CD4-positive, alpha-beta memory T cell (primary cell): ENCODE measurements around the gene ELAVL2. TPM values are rescaled to one million over a fixed set of nuclear protein-coding genes. Genes with fewer than 3 reads are reported as not detected.

Experiments used
- CTCF ChIA-PET: fragments of 350-600 bp; sonication (Branson Sonifier 250); formaldehyde crosslinking; loops from one replicate; lab custom pipeline; 2021; ENCODE audit warnings: inconsistent platforms; ENCODE audit not compliant: partially characterized antibody; lab: Charles Lee
- POLR2A ChIA-PET: fragments of 350-600 bp; sonication (Branson Sonifier 250); formaldehyde crosslinking; loops from one replicate; lab custom pipeline; 2021; ENCODE audit not compliant: partially characterized antibody; lab: Charles Lee
- DNase-seq, 5 donors: peaks; one replicate each; pipeline versions ENCODE4 v3.0.0 to v3.0.0-alpha.2; 2020 to 2022; ENCODE audit warnings: mixed read lengths in 1 of 5
- H3K27ac ChIP-seq: one replicate; pipeline ENCODE4 v1.7.0; 2013; ENCODE audit warnings: low read depth, low read length
- H3K27me3 ChIP-seq: 2 replicates; pipeline ENCODE4 v1.7.0; 2013; ENCODE audit warnings: mild to moderate bottlenecking, low read length, moderate library complexity; ENCODE audit not compliant: insufficient read depth
- H3K36me3 ChIP-seq: 2 replicates; pipeline ENCODE4 v1.7.0; 2013; ENCODE audit warnings: mild to moderate bottlenecking, low read length, moderate library complexity; ENCODE audit not compliant: insufficient read depth
- H3K4me1 ChIP-seq: 2 replicates; pipeline ENCODE4 v1.7.0; 2013; ENCODE audit warnings: mild to moderate bottlenecking, low read length, moderate library complexity; ENCODE audit not compliant: insufficient read depth
- H3K4me3 ChIP-seq, 2 donors: one replicate each; pipeline ENCODE4 v1.7.0; 2013; ENCODE audit warnings: low read length in 2 of 2, mild to moderate bottlenecking in 1 of 2
- H3K9me3 ChIP-seq, 2 donors: one replicate each; pipeline ENCODE4 v1.7.0; 2013; ENCODE audit warnings: low read length in 2 of 2, control low read depth in 1 of 2; ENCODE audit not compliant: control insufficient read depth in 1 of 2
- H3K27ac Mint-ChIP-seq, 7 donors: one replicate each; pipeline ENCODE4 v1.8.0; 2020 to 2021; ENCODE audit warnings: mixed read lengths in 7 of 7, mild to moderate bottlenecking in 6 of 7, inconsistent platforms in 3 of 7, moderate library complexity in 3 of 7
- H3K27me3 Mint-ChIP-seq, 2 donors: one replicate each; pipeline ENCODE4 v1.8.0; 2020 to 2021; ENCODE audit warnings: mixed read lengths in 2 of 2
- H3K36me3 Mint-ChIP-seq, 2 donors: one replicate each; pipeline ENCODE4 v1.8.0; 2020 to 2021; ENCODE audit warnings: mixed read lengths in 2 of 2, inconsistent platforms in 1 of 2, mild to moderate bottlenecking in 1 of 2
- H3K4me1 Mint-ChIP-seq, 4 donors: one replicate each; pipeline ENCODE4 v1.8.0; 2020 to 2021; ENCODE audit warnings: mixed read lengths in 4 of 4, mild to moderate bottlenecking in 1 of 4
- H3K4me3 Mint-ChIP-seq, 8 donors: one replicate each; pipeline ENCODE4 v1.8.0; 2020 to 2021; ENCODE audit warnings: mixed read lengths in 8 of 8, mild to moderate bottlenecking in 7 of 8, moderate library complexity in 6 of 8, inconsistent platforms in 3 of 8
- H3K9me3 Mint-ChIP-seq, 8 donors: one replicate each; pipeline ENCODE4 v1.8.0; 2020 to 2021; ENCODE audit warnings: mixed read lengths in 8 of 8, mild to moderate bottlenecking in 5 of 8, inconsistent platforms in 3 of 8, moderate library complexity in 1 of 8
- intact Hi-C: fragments of 100-400 bp; cut with micrococcal nuclease; formaldehyde crosslinking; loops from one replicate; pipeline ENCODE4 v1.15.1; 2023
- polyA plus RNA-seq, 2 donors: library from polyadenylated mRNA; unstranded; fragments of 300-500 nt; fragmentation: Illumina TruSeq; gene quantifications; one replicate each; pipeline ENCODE4 v1.2.3, GENCODE V29; 2021
- total RNA-seq, 2 experiments: library from RNA; stranded (reverse); gene quantifications; one replicate each; pipeline ENCODE4 v1.2.3, GENCODE V29; 2021

Gene ELAVL2
- total and polyA plus RNA-seq, 4 experiments from 2014 or later, result not detected

DNA sequence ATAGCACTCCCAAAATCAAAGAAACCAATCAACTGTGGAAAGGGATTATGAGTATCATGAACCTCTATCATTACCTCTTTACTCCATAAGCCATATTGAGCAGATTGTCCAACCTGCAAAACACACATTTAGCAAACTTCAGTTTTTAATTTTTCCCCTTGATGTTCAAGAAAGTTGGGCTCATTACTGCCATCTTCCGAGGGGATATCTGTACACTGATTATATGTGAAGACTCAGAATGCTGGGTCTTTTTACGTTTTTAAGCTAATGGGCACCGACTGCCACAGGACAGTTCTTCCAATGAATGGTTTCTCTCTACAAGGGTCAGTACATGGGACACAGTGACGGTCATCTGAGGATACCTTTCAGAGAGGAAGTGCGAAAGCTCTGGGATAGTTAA is 132.7 kb downstream of the ELAVL2 start:
- H3K9me3 Mint-ChIP-seq, result peaks cover 0 to 4% (median 0%) of the 10 kb centered on the region in 8 donors

DNA sequence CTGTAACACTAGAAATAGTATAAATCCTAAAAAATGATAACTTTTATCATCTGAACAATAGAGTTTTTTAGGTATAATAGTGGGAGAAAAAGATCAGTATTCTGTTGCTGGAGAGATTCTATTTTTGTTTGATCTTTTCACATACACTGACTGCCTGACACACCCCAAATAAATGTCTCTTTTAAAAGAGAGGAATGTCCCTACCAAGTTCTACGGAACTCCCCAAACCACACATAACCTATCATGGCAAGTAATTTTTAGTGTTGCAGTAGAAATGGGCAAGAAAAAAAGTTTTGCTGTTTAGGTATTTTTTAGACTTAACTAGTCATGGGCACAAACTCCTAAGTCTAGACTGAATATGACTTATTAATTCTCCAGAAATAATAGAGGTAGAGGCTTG is 139.1 kb downstream of the ELAVL2 start:
- H3K4me3 ChIP-seq, result no peak overlapping the region
- Mint-ChIP-seq H3K36me3 (no peaks in the 10 kb centered on the region), H3K4me3 (no peak overlapping the region), H3K4me1 (no peaks in the 10 kb centered on the region), H3K9me3 (peaks cover 0 to 8% (median 1%) of the 10 kb centered on the region in 8 donors), H3K27ac (no peak overlapping the region), H3K27me3 (no peaks in the 10 kb centered on the region)
- no peak for DNase-seq
- H3K27me3 ChIP-seq, result no peaks in the 10 kb centered on the region
- no peaks in the 10 kb centered on the region for H3K4me1 ChIP-seq
- H3K36me3 ChIP-seq, result no peaks in the 10 kb centered on the region
- POLR2A ChIA-PET, result no interaction called here
- no peaks in the 10 kb centered on the region for H3K9me3 ChIP-seq
- H3K27ac ChIP-seq, result no peak overlapping the region
- CTCF ChIA-PET, result no interaction called here
- intact Hi-C loops, result no loop called here

More for the DNA sequence above, 132.7 kb downstream of the ELAVL2 start:
- H3K4me1 ChIP-seq, result no peaks in the 10 kb centered on the region
- H3K36me3 ChIP-seq, result no peaks in the 10 kb centered on the region
- no peaks in the 10 kb centered on the region for H3K4me1 Mint-ChIP-seq
- H3K27me3 Mint-ChIP-seq, result no peaks in the 10 kb centered on the region
- no peak overlapping the region for H3K4me3 ChIP-seq
- H3K9me3 ChIP-seq, result peaks cover 0 to 6% of the 10 kb centered on the region in 2 donors
- DNase-seq, result no peak
- no peaks in the 10 kb centered on the region for H3K27me3 ChIP-seq
- no peak overlapping the region for H3K27ac ChIP-seq
- no peak overlapping the region for H3K27ac Mint-ChIP-seq
- intact Hi-C loops, result no loop called here
- no peak overlapping the region for H3K4me3 Mint-ChIP-seq
- POLR2A ChIA-PET, result no interaction called here
- CTCF ChIA-PET, result no interaction called here
- no peaks in the 10 kb centered on the region for H3K36me3 Mint-ChIP-seq

DNA sequence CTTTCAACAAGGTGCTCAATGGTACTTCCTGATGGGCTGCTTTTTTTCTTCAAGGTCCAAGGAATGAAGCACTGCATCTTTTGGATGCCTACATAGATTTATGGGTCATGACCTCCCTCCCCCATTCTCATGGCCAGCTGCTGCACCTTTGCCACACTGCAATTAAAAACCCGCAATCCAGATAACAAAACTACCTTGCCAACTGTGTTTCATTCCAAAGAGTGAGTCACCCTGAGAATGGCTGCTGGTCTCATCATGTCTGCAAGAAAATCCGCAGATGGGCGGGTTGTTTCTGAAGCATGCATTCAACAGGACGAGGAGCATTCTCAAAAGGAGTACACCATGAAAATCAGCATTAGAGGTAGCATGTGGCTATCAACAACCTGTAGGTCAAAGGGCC is 139.8 kb downstream of the ELAVL2 start:
- no peaks in the 10 kb centered on the region for H3K4me1 ChIP-seq
- ChIA-PET CTCF (no interaction called here), POLR2A (no interaction called here)
- H3K9me3 Mint-ChIP-seq, result peaks cover 0 to 8% (median 2%) of the 10 kb centered on the region in 8 donors
- H3K27me3 Mint-ChIP-seq, result no peaks in the 10 kb centered on the region
- H3K36me3 ChIP-seq, result no peaks in the 10 kb centered on the region
- H3K27ac ChIP-seq, result no peak overlapping the region
- no peaks in the 10 kb centered on the region for H3K27me3 ChIP-seq
- no peak for DNase-seq
- H3K4me3 Mint-ChIP-seq, result no peak overlapping the region
- H3K36me3 Mint-ChIP-seq, result no peaks in the 10 kb centered on the region
- no peak overlapping the region for H3K27ac Mint-ChIP-seq
- H3K4me1 Mint-ChIP-seq, result no peaks in the 10 kb centered on the region
- no peaks in the 10 kb centered on the region for H3K9me3 ChIP-seq
- no peak overlapping the region for H3K4me3 ChIP-seq
- intact Hi-C loops, result no loop called here

DNA sequence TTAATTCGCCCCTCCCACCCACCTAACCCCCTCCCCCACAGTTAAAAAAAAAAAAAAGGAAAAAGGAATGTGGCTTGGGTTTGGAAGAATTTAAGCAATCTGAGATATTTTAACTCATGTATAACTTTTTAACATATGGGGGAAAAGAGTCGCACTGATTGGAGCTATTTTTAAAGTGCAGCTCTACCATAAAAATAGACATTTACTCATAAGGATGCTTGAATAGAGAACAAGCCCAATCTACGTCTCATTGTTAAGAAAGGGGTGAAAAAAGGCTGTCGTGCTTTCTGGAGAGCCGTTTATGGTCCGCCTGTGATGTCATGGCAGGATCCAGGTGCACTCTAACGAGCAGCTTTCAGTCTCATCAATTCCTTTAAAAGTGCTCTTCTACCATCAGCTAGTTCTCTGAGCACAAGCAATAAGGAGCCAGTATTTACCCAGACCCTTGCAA is 142.4 kb downstream of the ELAVL2 start:
- Mint-ChIP-seq H3K36me3 (no peaks in the 10 kb centered on the region), H3K4me1 (no peaks in the 10 kb centered on the region), H3K9me3 (peaks cover 0 to 9% (median 3%) of the 10 kb centered on the region in 8 donors), H3K27ac (no peak overlapping the region), H3K4me3 (no peak overlapping the region), H3K27me3 (no peaks in the 10 kb centered on the region)
- ChIA-PET CTCF (no interaction called here), POLR2A (no interaction called here)
- intact Hi-C loops, result no loop called here
- H3K36me3 ChIP-seq, result no peaks in the 10 kb centered on the region
- H3K27me3 ChIP-seq, result no peaks in the 10 kb centered on the region
- no peak overlapping the region for H3K4me3 ChIP-seq
- H3K9me3 ChIP-seq, result no peaks in the 10 kb centered on the region
- no peak for DNase-seq
- no peak overlapping the region for H3K27ac ChIP-seq
- H3K4me1 ChIP-seq, result no peaks in the 10 kb centered on the region

DNA sequence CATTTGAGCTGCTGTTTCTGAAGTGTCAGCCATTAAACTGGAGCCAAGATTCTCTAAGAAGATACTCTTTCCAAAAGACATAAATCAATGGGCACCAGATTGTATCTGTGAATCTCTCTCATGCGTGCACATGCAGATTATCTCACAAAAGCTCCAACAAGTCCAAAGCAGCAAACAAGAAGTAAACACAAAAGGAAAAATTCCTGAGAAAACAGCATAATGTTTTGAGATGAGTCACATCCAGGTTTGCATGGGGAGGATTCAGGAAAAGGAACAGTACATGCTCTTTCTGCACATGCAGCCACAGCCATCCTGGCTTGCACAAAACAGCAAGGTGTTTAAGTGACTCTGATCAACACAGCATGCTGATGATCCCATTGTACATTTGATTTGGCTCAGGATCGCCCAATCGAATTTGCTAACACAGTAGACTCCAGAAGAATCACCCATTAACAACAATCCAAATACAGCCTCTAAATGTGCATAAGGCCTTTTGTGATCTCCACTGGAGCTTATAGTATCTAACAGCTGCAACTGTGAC is 143.1 kb downstream of the ELAVL2 start:
- Mint-ChIP-seq H3K4me3 (no peak overlapping the region), H3K9me3 (peaks cover 0 to 9% (median 3%) of the 10 kb centered on the region in 8 donors), H3K36me3 (no peaks in the 10 kb centered on the region), H3K27ac (no peak overlapping the region), H3K27me3 (no peaks in the 10 kb centered on the region), H3K4me1 (no peaks in the 10 kb centered on the region)
- ChIA-PET POLR2A (no interaction called here), CTCF (no interaction called here)
- no peak for DNase-seq
- Histone ChIP-seq H3K4me1 (no peaks in the 10 kb centered on the region), H3K9me3 (no peaks in the 10 kb centered on the region), H3K4me3 (no peak overlapping the region), H3K27me3 (no peaks in the 10 kb centered on the region), H3K36me3 (no peaks in the 10 kb centered on the region), H3K27ac (no peak overlapping the region)
- intact Hi-C loops, result no loop called here

DNA sequence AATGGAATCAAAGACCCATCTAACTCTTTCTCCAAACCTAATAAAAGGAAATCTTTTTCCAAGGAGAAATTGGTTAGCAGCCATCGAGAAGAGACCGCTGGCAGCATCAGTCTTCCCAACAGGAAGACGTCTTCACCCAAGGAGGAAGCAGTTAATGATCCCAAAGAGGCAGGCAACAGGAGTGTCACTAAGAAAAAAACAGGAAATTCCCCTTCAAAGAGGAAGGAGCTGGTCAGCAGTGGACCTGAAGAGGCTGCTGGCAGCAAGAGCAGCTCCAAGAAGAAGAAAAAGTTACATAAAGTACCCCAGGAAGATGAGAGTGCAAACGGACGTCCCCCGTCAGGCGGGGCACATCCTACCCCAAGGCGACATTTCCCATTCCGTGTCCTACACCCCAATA is 143.7 kb downstream of the ELAVL2 start:
- no peaks in the 10 kb centered on the region for H3K36me3 ChIP-seq
- Mint-ChIP-seq H3K9me3 (peaks cover 0 to 9% (median 3%) of the 10 kb centered on the region in 8 donors), H3K4me1 (no peaks in the 10 kb centered on the region), H3K27ac (no peak overlapping the region), H3K36me3 (no peaks in the 10 kb centered on the region), H3K27me3 (no peaks in the 10 kb centered on the region), H3K4me3 (no peak overlapping the region)
- intact Hi-C loops, result no loop called here
- H3K27ac ChIP-seq, result no peak overlapping the region
- no peaks in the 10 kb centered on the region for H3K9me3 ChIP-seq
- no peaks in the 10 kb centered on the region for H3K4me1 ChIP-seq
- H3K27me3 ChIP-seq, result no peaks in the 10 kb centered on the region
- DNase-seq, result no peak
- CTCF ChIA-PET, result no interaction called here
- H3K4me3 ChIP-seq, result no peak overlapping the region
- POLR2A ChIA-PET, result no interaction called here

DNA sequence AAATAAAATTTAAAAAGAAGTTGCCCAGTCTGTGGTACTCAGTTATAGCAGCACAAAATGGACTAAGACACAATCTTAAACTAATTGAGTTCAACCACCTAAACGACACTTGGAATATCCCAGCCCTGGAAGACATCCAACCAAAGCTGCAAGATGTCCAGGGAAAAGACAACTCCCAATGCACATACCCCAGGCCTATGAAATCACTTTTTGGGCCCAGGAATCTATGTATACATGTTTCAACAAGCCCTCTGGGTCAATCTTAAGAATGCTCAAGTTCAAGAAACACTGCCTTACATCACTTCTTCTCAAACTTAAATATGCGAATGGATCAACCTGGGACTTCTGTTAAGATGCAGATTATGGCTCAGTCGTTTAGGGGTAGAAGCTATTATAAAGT is 148.6 kb downstream of the ELAVL2 start:
- Histone ChIP-seq H3K36me3 (no peaks in the 10 kb centered on the region), H3K27me3 (no peaks in the 10 kb centered on the region), H3K4me3 (no peak overlapping the region), H3K9me3 (no peaks in the 10 kb centered on the region), H3K27ac (no peak overlapping the region), H3K4me1 (no peaks in the 10 kb centered on the region)
- Mint-ChIP-seq H3K4me3 (no peak overlapping the region), H3K4me1 (no peaks in the 10 kb centered on the region), H3K36me3 (no peaks in the 10 kb centered on the region), H3K27me3 (no peaks in the 10 kb centered on the region), H3K9me3 (peaks cover 0 to 9% (median 2%) of the 10 kb centered on the region in 8 donors), H3K27ac (no peak overlapping the region)
- ChIA-PET CTCF (no interaction called here), POLR2A (no interaction called here)
- intact Hi-C loops, result no loop called here
- DNase-seq, result no peak
